Breast epithelium (tissue), 4 donors: ENCODE results near the gene KLHL6. TPM values are rescaled to one million over a fixed set of nuclear protein-coding genes. Genes with fewer than 3 reads are reported as not detected.
A peak's percentile ranks its signal among the peaks of the same experiment; 100 is the strongest.
"Not testable (repeated sequence)": the region's sequence is repeated elsewhere in the genome, so short reads cannot be mapped to it uniquely, and the experiment has no call there.

Source experiments
- DNase-seq, 2 donors: peaks; one replicate each; pipeline ENCODE4 v3.0.0-alpha.2; 2019; ENCODE audit warnings: low spot score in 2 of 2
- H3K27ac ChIP-seq, 2 donors: fragments of 200-600 bp; sonication (generic) in 1 of 2; one replicate each; pipeline ENCODE4 v1.5.1; 2016 to 2019; ENCODE audit warnings: mild to moderate bottlenecking in 1 of 2
- H3K27me3 ChIP-seq, 2 donors: fragments of 200-600 bp; sonication (generic) in 1 of 2; one replicate each; pipeline versions ENCODE4 v1.5.1 to v1.6.0; 2017 to 2019; ENCODE audit warnings: control low read depth in 1 of 2, mild to moderate bottlenecking in 1 of 2
- H3K36me3 ChIP-seq: fragments of 200-600 bp; one replicate; pipeline ENCODE4 v1.5.1; 2019
- H3K4me1 ChIP-seq, 2 donors: fragments of 200-600 bp; sonication (generic); one replicate each; pipeline ENCODE4 v1.5.1; 2016 to 2019; ENCODE audit warnings: control low read depth in 1 of 2
- H3K4me3 ChIP-seq, 3 donors: fragments of 200-600 bp; sonication (generic); 1 replicate in 2 of 3; 2 replicates in 1 of 3; pipeline ENCODE4 v1.5.1; 2016 to 2019; ENCODE audit warnings: mild to moderate bottlenecking in 3 of 3, moderate library complexity in 2 of 3
- H3K9me3 ChIP-seq, 2 donors: fragments of 200-600 bp; sonication (generic) in 1 of 2; one replicate each; pipeline ENCODE4 v1.5.1; 2016 to 2019; ENCODE audit warnings: control low read depth in 1 of 2
- CTCF ChIP-seq, 3 donors: fragments of 450-650 bp; IDR thresholded peaks; one replicate each; pipeline ENCODE4 v1.5.1; 2016 to 2017; ENCODE audit warnings: antibody characterized with exemption in 3 of 3, mild to moderate bottlenecking in 3 of 3, moderate library complexity in 3 of 3
- POLR2A ChIP-seq: fragments of 450-650 bp; IDR thresholded peaks from one replicate; pipeline ENCODE4 v1.6.1; 2016; ENCODE audit warnings: antibody characterized with exemption, mild to moderate bottlenecking, moderate library complexity
- POLR2AphosphoS5 ChIP-seq, 3 donors: sonication (generic); formaldehyde crosslinking; IDR thresholded peaks; one replicate each; pipeline ENCODE4 v1.6.1; 2017; ENCODE audit warnings: antibody characterized with exemption in 3 of 3
- intact Hi-C: fragments of 100-400 bp; cut with DNase I; formaldehyde crosslinking; loops from one replicate; pipeline ENCODE4 v1.15.1; 2023; ENCODE audit warnings: low total_unique reads
- total RNA-seq, 3 donors: library from RNA; depleted of rRNA; stranded (reverse); fragments of >200 nt; gene quantifications; one replicate each; pipeline ENCODE4 v1.1.0, GENCODE V29; 2016

Gene KLHL6
- total RNA-seq, 3 donors from 2014 or later, result 2.7 to 7.9 (median 4.3) TPM

DNA sequence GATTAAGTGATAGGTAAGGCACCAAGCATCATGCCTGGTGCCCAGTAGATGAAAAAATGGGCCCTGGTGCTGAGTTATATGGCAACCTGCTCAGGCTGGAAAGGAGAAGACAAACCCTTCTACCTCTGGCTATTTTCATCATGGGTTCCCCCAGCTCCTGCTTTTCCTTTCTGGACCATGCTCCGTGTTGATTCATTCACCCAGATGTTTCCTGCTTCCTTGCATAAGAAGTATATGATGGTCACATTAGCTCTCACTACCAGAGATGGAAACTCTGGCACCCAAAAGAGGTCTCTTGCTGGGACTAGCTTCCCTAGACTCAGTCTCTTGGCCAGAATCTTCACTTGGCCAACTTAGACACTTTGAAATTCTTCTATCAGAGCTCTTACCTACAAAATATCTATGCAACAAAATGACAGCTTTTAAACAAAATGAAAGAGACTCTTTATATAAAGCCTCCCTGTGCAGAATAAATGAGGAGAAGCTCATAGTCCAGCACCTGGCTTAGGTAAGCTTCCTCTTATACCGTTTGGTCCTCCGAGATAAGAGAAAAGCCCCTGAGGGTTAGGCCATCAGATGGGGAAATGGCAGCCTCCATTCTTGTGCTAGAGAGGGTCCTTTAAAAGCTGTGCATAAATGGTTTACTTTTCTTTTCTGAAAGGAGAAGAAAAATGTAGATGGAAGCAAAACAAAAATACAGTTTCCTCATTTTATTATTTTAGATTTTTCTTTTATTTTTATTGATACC lies 80.3 kb downstream of the KLHL6 start:
- Histone ChIP-seq H3K4me1 (peaks cover 0 to 3% of the 10 kb centered on the region in 2 donors), H3K9me3 (no peaks in the 10 kb centered on the region), H3K27ac (no peak overlapping the region), H3K4me3 (no peak overlapping the region), H3K27me3 (no peaks in the 10 kb centered on the region), H3K36me3 (no peaks in the 10 kb centered on the region)
- intact Hi-C loops, result no loop called here
- TF ChIP-seq POLR2AphosphoS5 (IDR thresholded peaks at IDR 0.05) (no peak), CTCF (IDR thresholded peaks at IDR 0.05) (no peak), POLR2A (no peak)
- DNase-seq, result no peak

GRCh38 chr3:183473969-183474368 lies 81.5 kb downstream of the KLHL6 start:
- TF ChIP-seq POLR2A (no peak), CTCF (IDR thresholded peaks at IDR 0.05) (no peak), POLR2AphosphoS5 (IDR thresholded peaks at IDR 0.05) (no peak)
- intact Hi-C loops, result no loop called here

DNA sequence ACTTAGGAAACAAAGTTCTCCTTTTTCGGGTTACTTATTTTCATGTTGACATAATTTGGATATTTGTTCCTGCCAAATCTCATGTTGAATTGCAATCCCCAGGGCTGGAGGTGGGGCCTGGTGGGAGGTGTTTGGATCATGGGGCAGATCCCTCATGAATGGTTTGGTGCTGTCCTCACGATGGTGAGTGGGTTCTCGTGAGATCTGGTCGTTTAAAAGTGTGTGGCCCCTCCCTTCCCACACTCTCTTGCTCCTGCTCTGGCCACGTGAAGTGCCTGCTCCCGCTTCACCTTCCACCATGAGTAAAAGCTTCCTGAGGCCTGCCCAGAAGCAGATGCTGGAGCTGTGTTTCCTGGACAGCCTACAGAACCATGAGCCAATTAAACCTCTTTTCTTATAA lies 83.4 kb downstream of the KLHL6 start:
- H3K4me1 ChIP-seq, result no peaks in the 10 kb centered on the region
- no peak for DNase-seq
- no peak overlapping the region for H3K27ac ChIP-seq
- TF ChIP-seq POLR2AphosphoS5 (IDR thresholded peaks at IDR 0.05) (no peak), CTCF (IDR thresholded peaks at IDR 0.05) (no peak), POLR2A (no peak)
- no peaks in the 10 kb centered on the region for H3K36me3 ChIP-seq
- intact Hi-C loops, result no loop called here
- H3K4me3 ChIP-seq, result no peak overlapping the region
- no peaks in the 10 kb centered on the region for H3K27me3 ChIP-seq
- H3K9me3 ChIP-seq, result no peaks in the 10 kb centered on the region

More at GRCh38 chr3:183473969-183474368, 81.5 kb downstream of the KLHL6 start:
- Histone ChIP-seq H3K4me1 (no peaks in the 10 kb centered on the region), H3K4me3 (no peak overlapping the region), H3K27ac (peak overlapping the region in 1 of 2 donors; percentile 19), H3K9me3 (no peaks in the 10 kb centered on the region), H3K36me3 (no peaks in the 10 kb centered on the region), H3K27me3 (no peaks in the 10 kb centered on the region)
- no peak for DNase-seq

GRCh38 chr3:183468424-183468823 lies 87.1 kb downstream of the KLHL6 start:
- no peak overlapping the region for H3K4me3 ChIP-seq
- no peaks in the 10 kb centered on the region for H3K4me1 ChIP-seq
- no peaks in the 10 kb centered on the region for H3K9me3 ChIP-seq
- H3K36me3 ChIP-seq, result no peaks in the 10 kb centered on the region
- H3K27me3 ChIP-seq, result no peaks in the 10 kb centered on the region
- intact Hi-C loops, result loop anchor here (5.0 kb wide), 1 partner anchor 299 kb away; no protein-coding TSS in a partner anchor
- H3K27ac ChIP-seq, result no peak overlapping the region
- TF ChIP-seq POLR2AphosphoS5 (IDR thresholded peaks at IDR 0.05), result no peak
- no peak for TF ChIP-seq POLR2A
- TF ChIP-seq CTCF (IDR thresholded peaks at IDR 0.05), result no peak
- DNase-seq, result no peak

DNA sequence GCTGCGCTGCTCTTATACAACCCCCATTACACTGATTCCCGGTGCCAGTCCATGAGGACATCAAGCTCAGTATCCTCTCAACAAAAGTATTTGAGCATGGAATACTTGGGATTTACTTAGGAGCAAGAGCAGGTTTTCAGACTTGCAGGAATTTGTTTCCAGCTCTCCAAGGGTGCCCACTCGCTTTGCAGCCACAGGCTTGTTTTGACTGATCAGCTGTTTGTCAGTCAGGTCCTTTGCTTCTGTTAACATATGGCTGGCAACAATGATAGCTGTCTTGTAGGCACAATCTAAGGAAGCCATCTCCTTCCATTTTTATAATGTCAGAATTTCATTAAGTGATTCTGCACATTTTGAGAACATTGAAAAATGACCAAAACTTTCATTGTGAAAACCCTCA lies 88.9 kb downstream of the KLHL6 start:
- TF ChIP-seq POLR2A, result no peak
- no peak for TF ChIP-seq CTCF (IDR thresholded peaks at IDR 0.05)
- no peak for TF ChIP-seq POLR2AphosphoS5 (IDR thresholded peaks at IDR 0.05)
- no peaks in the 10 kb centered on the region for H3K36me3 ChIP-seq
- intact Hi-C loops, result loop anchor here (5.0 kb wide), 1 partner anchor 301 kb away; no protein-coding TSS in a partner anchor
- H3K4me3 ChIP-seq, result no peak overlapping the region
- no peak for DNase-seq
- no peaks in the 10 kb centered on the region for H3K9me3 ChIP-seq
- no peak overlapping the region for H3K27ac ChIP-seq
- no peaks in the 10 kb centered on the region for H3K27me3 ChIP-seq
- no peaks in the 10 kb centered on the region for H3K4me1 ChIP-seq

DNA sequence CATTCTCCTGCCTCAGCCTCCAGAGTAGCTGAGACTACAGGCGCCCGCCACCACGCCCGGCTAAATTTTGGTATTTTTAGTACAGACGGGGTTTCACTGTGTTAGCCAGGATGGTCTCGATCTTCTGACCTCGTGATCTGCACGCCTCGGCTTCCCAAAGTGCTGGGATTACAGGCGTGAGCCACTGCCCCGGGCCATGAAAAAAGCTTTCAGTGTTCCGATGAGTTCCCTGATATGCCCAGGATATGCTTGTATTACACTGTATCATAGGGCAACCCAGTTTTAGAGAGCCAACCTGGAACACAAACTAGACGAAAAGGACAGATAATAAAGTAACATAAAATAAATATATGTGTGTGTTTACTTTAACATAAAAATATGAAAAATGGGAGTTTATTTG lies 89.8 kb downstream of the KLHL6 start:
- intact Hi-C loops, result loop anchor here (5.0 kb wide), 1 partner anchor 302 kb away; no protein-coding TSS in a partner anchor

More for the DNA sequence above, 89.8 kb downstream of the KLHL6 start:
- H3K4me3 ChIP-seq, H3K27ac ChIP-seq, H3K4me1 ChIP-seq, DNase-seq, H3K9me3 ChIP-seq, H3K27me3 ChIP-seq, H3K36me3 ChIP-seq: not testable (repeated sequence)
